Measurements from ENCODE around the gene SPACDR. TPM values are rescaled to one million over a fixed set of nuclear protein-coding genes. Genes with fewer than 3 reads are reported as not detected.
A peak's percentile ranks its signal among the peaks of the same experiment; 100 is the strongest.

SPACDR gene
- total and polyA plus RNA-seq, 9 of the 15 experiments (the other 6 are each of a cell fraction or from before 2014, with no cell fraction given) = 0.07 to 0.55 (median 0.14) TPM; not detected in 1

GRCh38 chr7:100444311-100445278, 19.5 kb downstream of the SPACDR start (continued):
- TF ChIP-seq ZMIZ1 (IDR thresholded peaks at IDR 0.05; ENCODE audit: low read depth in 2 of 2, low read length in 2 of 2) = no peak
- TF ChIP-seq E2F1 (CRISPR knock-in tag; IDR thresholded peaks at IDR 0.05) = peak; percentile 80
- peak; percentile 62 for TF ChIP-seq E2F3 (CRISPR knock-in tag; IDR thresholded peaks at IDR 0.05)
- peak; percentile 28; the same call in 1 of the 2 replicates for TF ChIP-seq GABPB1 (CRISPR knock-in tag; IDR thresholded peaks at IDR 0.05)
- no peak for TF ChIP-seq SRSF7 (optimal IDR thresholded peaks at IDR 0.05; ENCODE audit: low read depth, low read length)
- TF ChIP-seq ZBTB11 (CRISPR knock-in tag; IDR thresholded peaks at IDR 0.05) = 0 out of 6 replicates have a peak, but pooled peaks of 1 of the 3 experiments have one; percentile 59
- no peak for TF ChIP-seq NONO (IDR thresholded peaks at IDR 0.05; ENCODE audit: low read depth in 2 of 2, low read length in 1 of 2)
- no peak for TF ChIP-seq ARID2 (IDR thresholded peaks at IDR 0.05)
- TF ChIP-seq ZNF133 (CRISPR knock-in tag; IDR thresholded peaks at IDR 0.05) = no peak
- TF ChIP-seq ZNF41 (CRISPR knock-in tag; conservative IDR thresholded peaks at IDR 0.05) = no peak
- TF ChIP-seq, protein P1, sequence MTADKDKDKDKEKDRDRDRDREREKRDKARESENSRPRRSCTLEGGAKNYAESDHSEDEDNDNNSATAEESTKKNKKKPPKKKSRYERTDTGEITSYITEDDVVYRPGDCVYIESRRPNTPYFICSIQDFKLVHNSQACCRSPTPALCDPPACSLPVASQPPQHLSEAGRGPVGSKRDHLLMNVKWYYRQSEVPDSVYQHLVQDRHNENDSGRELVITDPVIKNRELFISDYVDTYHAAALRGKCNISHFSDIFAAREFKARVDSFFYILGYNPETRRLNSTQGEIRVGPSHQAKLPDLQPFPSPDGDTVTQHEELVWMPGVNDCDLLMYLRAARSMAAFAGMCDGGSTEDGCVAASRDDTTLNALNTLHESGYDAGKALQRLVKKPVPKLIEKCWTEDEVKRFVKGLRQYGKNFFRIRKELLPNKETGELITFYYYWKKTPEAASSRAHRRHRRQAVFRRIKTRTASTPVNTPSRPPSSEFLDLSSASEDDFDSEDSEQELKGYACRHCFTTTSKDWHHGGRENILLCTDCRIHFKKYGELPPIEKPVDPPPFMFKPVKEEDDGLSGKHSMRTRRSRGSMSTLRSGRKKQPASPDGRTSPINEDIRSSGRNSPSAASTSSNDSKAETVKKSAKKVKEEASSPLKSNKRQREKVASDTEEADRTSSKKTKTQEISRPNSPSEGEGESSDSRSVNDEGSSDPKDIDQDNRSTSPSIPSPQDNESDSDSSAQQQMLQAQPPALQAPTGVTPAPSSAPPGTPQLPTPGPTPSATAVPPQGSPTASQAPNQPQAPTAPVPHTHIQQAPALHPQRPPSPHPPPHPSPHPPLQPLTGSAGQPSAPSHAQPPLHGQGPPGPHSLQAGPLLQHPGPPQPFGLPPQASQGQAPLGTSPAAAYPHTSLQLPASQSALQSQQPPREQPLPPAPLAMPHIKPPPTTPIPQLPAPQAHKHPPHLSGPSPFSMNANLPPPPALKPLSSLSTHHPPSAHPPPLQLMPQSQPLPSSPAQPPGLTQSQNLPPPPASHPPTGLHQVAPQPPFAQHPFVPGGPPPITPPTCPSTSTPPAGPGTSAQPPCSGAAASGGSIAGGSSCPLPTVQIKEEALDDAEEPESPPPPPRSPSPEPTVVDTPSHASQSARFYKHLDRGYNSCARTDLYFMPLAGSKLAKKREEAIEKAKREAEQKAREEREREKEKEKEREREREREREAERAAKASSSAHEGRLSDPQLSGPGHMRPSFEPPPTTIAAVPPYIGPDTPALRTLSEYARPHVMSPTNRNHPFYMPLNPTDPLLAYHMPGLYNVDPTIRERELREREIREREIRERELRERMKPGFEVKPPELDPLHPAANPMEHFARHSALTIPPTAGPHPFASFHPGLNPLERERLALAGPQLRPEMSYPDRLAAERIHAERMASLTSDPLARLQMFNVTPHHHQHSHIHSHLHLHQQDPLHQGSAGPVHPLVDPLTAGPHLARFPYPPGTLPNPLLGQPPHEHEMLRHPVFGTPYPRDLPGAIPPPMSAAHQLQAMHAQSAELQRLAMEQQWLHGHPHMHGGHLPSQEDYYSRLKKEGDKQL (CRISPR knock-in tag; IDR thresholded peaks at IDR 0.05; ENCODE audit: borderline replicate concordance) = no peak

All from K562 (cell line).